Upper lobe of right lung (tissue), 1 donor: Measurements from ENCODE around the gene BAG3. TPM values are rescaled to one million over a fixed set of nuclear protein-coding genes. Genes with fewer than 3 reads are reported as not detected.

ENCODE experiments used
- ATAC-seq: fragments of 200-7000 bp; cut with Tn5 transposase; one replicate; pipeline ENCODE4 v1.9.1; 2020; ENCODE audit warnings: mild to moderate bottlenecking, moderate library complexity
- DNase-seq: peaks from one replicate; pipeline ENCODE4 v3.0.0-alpha.2; 2020
- H3K27ac ChIP-seq: fragments of 200-600 bp; one replicate; pipeline ENCODE4 v1.8.0; 2022
- H3K27me3 ChIP-seq: fragments of 200-600 bp; one replicate; pipeline ENCODE4 v1.8.0; 2022; ENCODE audit warnings: mild to moderate bottlenecking
- H3K36me3 ChIP-seq: fragments of 200-600 bp; one replicate; pipeline ENCODE4 v1.8.0; 2022
- H3K4me1 ChIP-seq: fragments of 200-600 bp; one replicate; pipeline ENCODE4 v1.8.0; 2022
- H3K4me3 ChIP-seq: fragments of 200-600 bp; one replicate; pipeline ENCODE4 v1.8.0; 2022; ENCODE audit warnings: mild to moderate bottlenecking
- H3K9me3 ChIP-seq: fragments of 200-600 bp; one replicate; pipeline ENCODE4 v1.8.0; 2022
- CTCF ChIP-seq: fragments of 200-600 bp; IDR thresholded peaks from one replicate; pipeline ENCODE4 v1.8.0; 2022; ENCODE audit warnings: antibody characterized with exemption
- intact Hi-C: fragments of 100-400 bp; cut with DNase I; formaldehyde crosslinking; loops from one replicate; pipeline ENCODE4 v1.11.0; 2022
- total RNA-seq: library from RNA; stranded (reverse); fragmentation: NEBNext Ultra II Directional; extraction: Animal tissue kit (Norgen Biotek cat#: 25700); gene quantifications from one replicate; pipeline ENCODE4 v1.2.1, GENCODE V29; 2021
- donor health status: DM: no; HTN: yes; CAD: no; lungs with severe emphysema.

BAG3 gene
- total RNA-seq, 1 donor from 2014 or later, result 41.5 TPM

- H3K9me3 ChIP-seq, result no peaks in the 10 kb centered on the region
- peak overlapping the region; percentile 81 for H3K4me3 ChIP-seq
- peak overlapping the region; percentile 94 for H3K27ac ChIP-seq
- peaks cover 11% of the 10 kb centered on the region for H3K36me3 ChIP-seq
- DNase-seq, result no peak
- no peaks in the 10 kb centered on the region for H3K27me3 ChIP-seq
- peak; percentile 25 for ATAC-seq
- H3K4me1 ChIP-seq, result peaks cover 39% of the 10 kb centered on the region
- peak; percentile 37 for TF ChIP-seq CTCF
- intact Hi-C loops, result no loop called here
Observed at GRCh38 chr10:119652361-119652730, 1.2 kb downstream of the BAG3 start.

- no peak for DNase-seq
- Histone ChIP-seq H3K4me1 (peaks cover 48% of the 10 kb centered on the region), H3K27me3 (no peaks in the 10 kb centered on the region), H3K27ac (peak overlapping the region; percentile 94), H3K9me3 (no peaks in the 10 kb centered on the region), H3K4me3 (peak overlapping the region; percentile 81), H3K36me3 (peaks cover 11% of the 10 kb centered on the region)
- intact Hi-C loops, result no loop called here
- no peak for TF ChIP-seq CTCF
- no peak for ATAC-seq
Observed at GRCh38 chr10:119653209-119653608, 2.0 kb downstream of the BAG3 start.

GRCh38 chr10:119653916-119654315, 2.7 kb downstream of the BAG3 start:
- DNase-seq, result no peak
- intact Hi-C loops, result no loop called here
- no peaks in the 10 kb centered on the region for H3K27me3 ChIP-seq
- peak overlapping the region; percentile 94 for H3K27ac ChIP-seq
- peaks cover 11% of the 10 kb centered on the region for H3K36me3 ChIP-seq
- H3K9me3 ChIP-seq, result no peaks in the 10 kb centered on the region
- H3K4me3 ChIP-seq, result peak overlapping the region; percentile 81
- peaks cover 54% of the 10 kb centered on the region for H3K4me1 ChIP-seq
- no peak for TF ChIP-seq CTCF
- no peak for ATAC-seq

GRCh38 chr10:119654540-119654939, 3.4 kb downstream of the BAG3 start:
- H3K4me1 ChIP-seq, result peaks cover 60% of the 10 kb centered on the region
- peak overlapping the region; percentile 81 for H3K4me3 ChIP-seq
- H3K27me3 ChIP-seq, result no peaks in the 10 kb centered on the region
- intact Hi-C loops, result no loop called here
- peak; percentile 61 for ATAC-seq
- TF ChIP-seq CTCF, result no peak
- peak overlapping the region; percentile 94 for H3K27ac ChIP-seq
- peaks cover 11% of the 10 kb centered on the region for H3K36me3 ChIP-seq
- DNase-seq, result peak; percentile 86
- H3K9me3 ChIP-seq, result no peaks in the 10 kb centered on the region

GRCh38 chr10:119655566-119656001, 4.4 kb downstream of the BAG3 start:
- Histone ChIP-seq H3K36me3 (peaks cover 11% of the 10 kb centered on the region), H3K27me3 (no peaks in the 10 kb centered on the region), H3K9me3 (no peaks in the 10 kb centered on the region), H3K4me1 (peaks cover 68% of the 10 kb centered on the region), H3K27ac (peak overlapping the region; percentile 78), H3K4me3 (peak overlapping the region; percentile 1)
- ATAC-seq, result no peak
- no peak for DNase-seq
- TF ChIP-seq CTCF, result no peak
- intact Hi-C loops, result no loop called here

GRCh38 chr10:119656760-119657159, 5.6 kb downstream of the BAG3 start:
- H3K27me3 ChIP-seq, result no peaks in the 10 kb centered on the region
- no peak for DNase-seq
- peaks cover 68% of the 10 kb centered on the region for H3K4me1 ChIP-seq
- peaks cover 11% of the 10 kb centered on the region for H3K36me3 ChIP-seq
- ATAC-seq, result no peak
- no peak overlapping the region for H3K4me3 ChIP-seq
- no peak for TF ChIP-seq CTCF
- intact Hi-C loops, result no loop called here
- no peaks in the 10 kb centered on the region for H3K9me3 ChIP-seq
- H3K27ac ChIP-seq, result no peak overlapping the region
